Sigmoid colon (tissue), 4 donors: Measurements from ENCODE around the gene FAM174A.

Source experiments
- EP300 ChIP-seq, 4 donors: sonication (generic); formaldehyde crosslinking; IDR thresholded peaks; one replicate each; pipeline ENCODE4 v1.6.1; 2017; ENCODE audit warnings: antibody characterized with exemption in 4 of 4
- POLR2A ChIP-seq, 2 donors: fragments of 450-650 bp; IDR thresholded peaks; one replicate each; pipeline ENCODE4 v1.6.1; 2016; ENCODE audit warnings: antibody characterized with exemption in 2 of 2, mild to moderate bottlenecking in 2 of 2, moderate library complexity in 2 of 2
- TF ChIP-seq, protein P1 (sequence below), 4 experiments: fragments of 450-650 bp in 3 of 4; fragments of 200-600 bp in 1 of 4; IDR thresholded peaks; one replicate each; pipeline ENCODE4 v1.5.1; 2016 to 2019; ENCODE audit warnings: antibody characterized with exemption in 4 of 4, mild to moderate bottlenecking in 3 of 4, moderate library complexity in 2 of 4

DNA sequence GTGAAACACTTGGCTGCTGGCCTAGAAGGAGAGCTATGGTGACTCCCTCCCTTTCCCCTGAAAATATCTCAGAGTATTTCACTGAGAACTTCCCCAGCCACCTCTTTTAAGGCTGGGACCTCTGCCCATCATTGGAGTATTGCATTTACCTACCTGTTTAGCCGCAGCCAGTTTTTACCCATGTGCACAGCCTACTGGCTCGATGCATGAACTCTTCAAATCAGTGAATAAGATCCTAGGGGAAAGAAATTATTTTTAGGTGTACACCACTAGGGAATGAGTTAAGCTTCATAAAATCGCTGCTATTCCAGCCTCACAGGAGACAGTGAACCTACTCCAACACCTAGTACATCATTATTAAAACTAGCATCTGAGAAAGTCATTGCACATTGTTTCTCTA, 16.8 kb upstream of the FAM174A start:
- TF ChIP-seq, protein P1, sequence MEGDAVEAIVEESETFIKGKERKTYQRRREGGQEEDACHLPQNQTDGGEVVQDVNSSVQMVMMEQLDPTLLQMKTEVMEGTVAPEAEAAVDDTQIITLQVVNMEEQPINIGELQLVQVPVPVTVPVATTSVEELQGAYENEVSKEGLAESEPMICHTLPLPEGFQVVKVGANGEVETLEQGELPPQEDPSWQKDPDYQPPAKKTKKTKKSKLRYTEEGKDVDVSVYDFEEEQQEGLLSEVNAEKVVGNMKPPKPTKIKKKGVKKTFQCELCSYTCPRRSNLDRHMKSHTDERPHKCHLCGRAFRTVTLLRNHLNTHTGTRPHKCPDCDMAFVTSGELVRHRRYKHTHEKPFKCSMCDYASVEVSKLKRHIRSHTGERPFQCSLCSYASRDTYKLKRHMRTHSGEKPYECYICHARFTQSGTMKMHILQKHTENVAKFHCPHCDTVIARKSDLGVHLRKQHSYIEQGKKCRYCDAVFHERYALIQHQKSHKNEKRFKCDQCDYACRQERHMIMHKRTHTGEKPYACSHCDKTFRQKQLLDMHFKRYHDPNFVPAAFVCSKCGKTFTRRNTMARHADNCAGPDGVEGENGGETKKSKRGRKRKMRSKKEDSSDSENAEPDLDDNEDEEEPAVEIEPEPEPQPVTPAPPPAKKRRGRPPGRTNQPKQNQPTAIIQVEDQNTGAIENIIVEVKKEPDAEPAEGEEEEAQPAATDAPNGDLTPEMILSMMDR (IDR thresholded peaks at IDR 0.05), result no peak
- TF ChIP-seq EP300 (IDR thresholded peaks at IDR 0.05), result no peak
- no peak for TF ChIP-seq POLR2A (IDR thresholded peaks at IDR 0.05)
